GM18909 (cell line): ENCODE data around the gene RFX5.

Source experiments
- ATAC-seq: cut with Tn5 transposase; IDR thresholded peaks from one replicate; pipeline ENCODE4 v1.9.1; 2021; ENCODE audit warnings: mild to moderate bottlenecking; ENCODE audit not compliant: unreplicated experiment, poor library complexity

Gene RFX5

DNA sequence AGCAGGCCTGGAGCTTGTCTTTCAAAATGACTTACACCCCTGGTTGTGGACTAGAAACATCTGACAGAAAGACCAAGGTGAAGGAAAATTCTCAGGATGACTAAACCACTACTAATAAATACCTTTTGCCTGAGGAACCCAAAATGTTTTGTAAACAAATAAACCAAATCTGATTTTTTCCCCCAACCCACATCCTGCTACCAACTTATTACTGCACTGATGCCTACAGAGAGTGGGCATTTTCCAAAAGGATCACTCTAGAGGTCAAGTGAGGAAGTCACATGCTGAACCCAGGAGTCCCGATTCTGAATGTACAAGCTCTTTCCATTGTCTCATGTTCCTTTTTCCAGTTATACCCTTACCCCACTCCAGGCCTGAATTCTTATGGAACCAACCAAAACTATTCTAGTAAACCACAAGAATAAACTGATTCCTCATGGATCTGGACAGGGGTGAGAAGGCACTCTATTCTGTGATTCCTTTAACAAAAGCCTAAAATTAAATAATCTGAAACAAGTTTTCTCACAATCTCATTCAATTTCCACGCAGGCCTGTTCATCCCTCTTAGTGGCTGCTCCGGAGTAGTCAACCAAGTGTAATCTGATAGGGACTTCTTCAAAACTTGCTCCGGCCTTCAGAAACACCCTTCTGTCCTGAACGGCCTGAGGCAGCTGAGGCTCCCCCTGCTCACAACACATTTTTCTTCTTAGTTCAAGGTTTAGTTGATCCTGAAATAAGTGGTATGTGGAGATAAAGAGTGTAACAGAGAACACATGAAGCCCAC lies 21.2 kb downstream of the RFX5 start:
- no peak for ATAC-seq

DNA sequence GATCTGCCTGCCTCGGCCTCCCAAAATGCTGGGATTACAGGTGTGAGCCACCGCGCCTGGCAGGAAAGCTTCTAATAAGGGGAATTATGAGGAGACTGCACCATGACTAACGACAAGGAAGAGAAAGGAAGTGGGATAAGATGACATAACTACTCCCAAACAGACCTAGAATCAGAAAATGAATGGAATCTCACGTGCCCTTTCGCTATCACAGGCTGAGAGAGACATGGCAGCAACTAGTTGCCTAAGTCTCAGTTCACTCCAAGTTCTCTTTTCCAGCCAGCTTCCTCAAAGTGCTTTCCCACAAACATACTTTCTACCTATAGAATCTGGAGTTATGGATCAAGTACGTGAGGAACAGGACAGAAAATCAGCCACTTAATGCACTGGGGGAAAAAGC lies 21.8 kb downstream of the RFX5 start:
- no peak for ATAC-seq

DNA sequence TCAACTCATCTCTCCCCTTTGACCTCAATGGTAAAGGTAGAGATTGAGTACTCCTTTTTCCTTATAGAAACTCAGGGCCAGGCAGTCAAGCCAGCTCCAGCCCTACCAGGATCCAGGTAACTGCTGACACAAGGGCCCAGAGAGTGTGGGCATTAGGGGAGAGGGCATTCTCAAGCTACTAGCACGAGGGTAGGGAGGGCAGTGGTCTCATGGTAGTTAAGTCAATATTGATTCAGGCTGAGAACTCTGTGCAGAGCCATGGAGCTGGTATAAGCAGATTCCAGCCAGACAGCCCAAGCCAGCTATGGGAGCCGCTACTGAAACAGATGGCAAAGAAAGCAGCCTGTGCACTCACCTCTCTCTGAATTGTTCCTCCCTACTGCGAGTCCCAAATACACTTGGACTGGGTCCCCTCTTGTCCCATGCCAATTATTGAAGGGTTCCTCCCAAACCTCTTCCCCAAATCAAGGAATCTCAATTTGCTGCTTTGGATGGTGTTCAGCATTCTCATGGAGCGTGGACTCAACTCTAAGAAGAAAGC lies 22.6 kb downstream of the RFX5 start:
- ATAC-seq = no peak

DNA sequence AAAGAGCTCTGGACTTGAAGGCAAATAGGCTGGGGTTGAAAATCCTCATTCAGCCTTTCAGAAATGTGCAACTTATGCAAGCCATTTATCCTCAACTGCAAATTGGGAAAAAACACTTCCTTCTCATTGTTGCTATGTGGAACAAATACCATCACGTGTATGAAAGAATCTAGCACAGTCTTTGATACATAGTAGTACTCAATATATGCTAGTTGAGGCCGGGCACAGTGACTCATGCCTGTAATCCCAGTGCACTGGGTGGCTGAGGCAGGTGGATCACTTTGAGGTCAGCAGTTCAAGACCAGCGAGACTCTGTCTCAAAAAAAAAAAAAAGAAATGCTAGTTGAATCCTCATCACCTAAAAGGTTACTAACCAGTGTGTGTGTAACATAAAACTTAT lies 28.1 kb downstream of the RFX5 start:
- ATAC-seq = no peak

DNA sequence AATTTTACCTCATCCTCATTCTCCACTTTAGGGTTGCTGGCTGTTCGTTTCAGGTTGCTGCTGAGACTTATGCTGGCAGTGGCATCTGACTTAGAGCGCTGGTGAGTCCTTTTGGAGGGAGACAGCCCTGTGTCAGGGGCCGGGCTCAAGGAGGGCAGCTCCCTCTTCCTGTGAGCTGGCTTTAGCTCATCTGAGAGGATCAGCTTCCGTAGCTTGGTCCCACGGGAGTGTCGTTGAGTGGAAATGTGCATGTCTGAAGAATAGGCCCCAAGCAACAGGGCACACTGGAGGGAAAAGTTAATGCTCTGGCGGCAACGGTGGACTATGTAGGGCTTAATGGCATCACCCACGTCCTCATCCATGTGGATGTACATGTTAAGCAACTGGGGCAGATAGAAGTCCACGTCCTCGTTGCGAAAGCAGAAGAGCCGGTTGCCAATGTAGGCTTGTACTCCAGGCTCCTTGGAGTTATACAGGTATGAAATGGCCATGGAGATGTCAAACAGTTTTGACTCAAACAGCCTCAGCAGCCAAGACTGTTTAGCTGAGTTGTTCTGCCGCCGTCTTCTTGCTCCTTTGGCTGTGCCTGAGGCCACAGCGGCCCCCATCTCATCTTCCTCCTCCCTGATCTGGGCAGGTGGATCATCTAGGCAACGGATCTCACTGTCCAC lies 31.4 kb downstream of the RFX5 start:
- no peak for ATAC-seq

DNA sequence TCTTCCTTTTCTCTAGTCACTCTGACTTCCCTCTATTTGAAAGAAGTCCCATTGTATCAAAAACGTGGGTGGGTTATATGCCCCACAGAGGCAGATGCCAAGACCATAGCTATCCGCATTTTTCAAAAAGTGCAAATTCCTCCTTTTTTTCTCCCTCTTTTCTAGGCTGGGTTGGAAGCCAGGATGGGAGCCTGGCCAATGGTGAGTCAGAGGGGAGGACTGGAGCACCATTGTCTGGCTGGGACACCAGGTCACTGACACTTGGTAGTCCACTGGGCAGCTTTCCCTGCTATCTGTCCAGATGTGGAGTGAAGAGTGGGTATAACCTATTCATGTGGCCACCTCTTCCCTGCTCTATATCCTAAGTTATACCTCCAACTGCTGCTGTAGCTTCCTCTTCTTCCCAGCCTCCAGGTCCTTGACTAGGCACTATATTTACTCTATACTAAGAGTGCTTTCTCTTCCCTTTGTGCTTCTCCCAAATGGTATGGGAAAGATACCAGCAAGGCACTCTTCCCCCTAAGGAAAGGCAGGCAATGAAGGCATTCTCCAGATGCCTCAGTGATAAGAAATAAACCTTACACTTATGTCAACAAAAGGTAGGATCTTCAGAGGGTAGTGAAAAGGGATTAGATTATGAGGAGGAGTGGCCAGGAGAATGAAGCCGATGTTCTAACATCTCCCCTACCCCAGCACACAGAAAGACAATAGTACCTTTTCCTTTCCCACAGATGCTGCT lies 32.7 kb downstream of the RFX5 start:
- ATAC-seq = no peak

DNA sequence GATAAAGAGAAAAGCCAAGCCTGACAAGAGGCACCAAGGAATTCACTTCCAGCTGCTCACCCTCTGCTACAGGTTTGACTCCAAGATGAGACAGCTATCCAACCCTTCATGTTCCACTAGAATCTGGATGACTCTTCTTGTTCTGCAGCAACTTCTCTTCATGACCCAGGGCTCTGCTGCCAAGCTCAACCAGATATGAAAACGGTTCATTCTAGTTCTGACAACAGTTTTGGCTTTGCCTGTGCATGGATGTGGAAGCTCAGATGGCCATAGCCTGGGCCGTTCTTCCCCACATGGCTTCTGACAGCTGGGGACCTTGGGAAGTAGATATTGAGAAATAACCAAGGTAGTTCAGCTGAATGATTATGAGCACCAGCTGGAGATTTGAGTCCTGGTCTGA lies 33.6 kb downstream of the RFX5 start:
- no peak for ATAC-seq

DNA sequence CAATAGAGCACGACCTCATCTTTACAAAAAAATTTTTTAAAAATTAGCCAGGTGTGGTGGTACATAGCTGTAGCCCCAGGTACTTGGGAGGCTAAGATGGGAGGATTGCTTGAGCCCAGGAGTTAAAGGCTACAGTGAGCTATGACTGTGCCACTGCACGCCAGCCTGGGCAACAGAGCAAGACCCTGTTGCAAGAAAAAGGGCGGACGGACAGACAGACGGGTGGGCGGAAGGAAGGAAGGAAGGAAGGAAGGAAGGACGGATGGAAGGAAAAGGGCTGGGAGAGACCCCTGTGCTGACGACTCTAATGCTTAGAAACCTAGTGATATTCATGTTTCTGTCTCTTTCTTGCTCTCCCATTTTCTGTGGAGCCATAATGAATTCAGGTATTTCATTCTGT lies 34.2 kb downstream of the RFX5 start:
- ATAC-seq = no peak

DNA sequence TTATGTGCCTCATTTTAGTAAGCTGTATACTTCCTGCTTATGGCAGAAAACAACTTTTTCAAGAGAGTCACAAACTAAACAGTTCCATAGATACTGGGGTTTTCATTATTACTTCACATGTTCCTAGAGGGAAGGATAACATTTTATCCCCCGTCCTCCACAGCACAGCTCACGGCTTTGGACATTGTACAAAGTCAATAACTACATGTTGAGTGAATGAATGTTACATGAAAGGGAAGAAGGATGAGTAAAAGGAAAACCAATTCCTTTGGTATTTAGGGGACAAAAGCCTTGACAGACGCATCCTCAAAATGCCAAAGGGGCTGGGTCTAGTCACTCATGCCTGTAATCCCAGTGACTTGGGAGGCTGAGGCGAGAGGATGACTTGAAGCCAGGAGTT lies 34.6 kb downstream of the RFX5 start:
- ATAC-seq = no peak

DNA sequence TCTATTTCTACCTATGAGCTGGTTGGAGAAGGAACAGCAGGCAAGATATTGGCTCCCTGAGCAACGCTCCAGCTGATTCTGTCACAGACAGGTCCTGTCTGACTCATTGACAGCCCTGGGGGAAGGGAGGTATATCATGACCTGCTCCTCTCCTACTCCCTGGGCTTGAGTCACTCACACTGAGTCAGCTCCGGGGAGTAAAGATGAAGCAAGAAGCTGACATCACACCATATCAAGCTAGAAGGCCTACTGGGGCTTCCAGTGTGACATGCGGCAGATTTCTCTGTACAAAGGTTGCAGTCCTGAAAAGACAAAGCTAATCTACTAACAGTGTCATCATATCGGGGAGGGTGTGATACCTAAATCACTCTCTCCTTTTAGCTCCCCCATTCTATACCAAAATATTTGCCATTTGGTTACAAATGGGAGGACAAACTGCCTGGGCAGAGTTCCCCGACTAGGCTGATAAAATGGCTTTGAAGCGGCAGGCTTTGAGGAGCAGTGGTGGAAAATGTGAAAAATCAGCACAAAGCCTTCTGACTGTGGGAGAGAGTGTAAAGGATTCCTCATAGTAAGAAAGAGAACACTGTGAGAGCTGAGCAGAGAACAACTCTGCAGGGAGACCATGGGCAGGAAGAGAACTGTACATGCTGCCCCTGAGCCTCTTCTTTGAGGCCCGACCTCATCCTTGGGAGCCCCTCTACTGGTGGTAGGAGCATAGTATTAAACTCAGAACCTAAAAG lies 35.3 kb downstream of the RFX5 start:
- ATAC-seq = no peak

DNA sequence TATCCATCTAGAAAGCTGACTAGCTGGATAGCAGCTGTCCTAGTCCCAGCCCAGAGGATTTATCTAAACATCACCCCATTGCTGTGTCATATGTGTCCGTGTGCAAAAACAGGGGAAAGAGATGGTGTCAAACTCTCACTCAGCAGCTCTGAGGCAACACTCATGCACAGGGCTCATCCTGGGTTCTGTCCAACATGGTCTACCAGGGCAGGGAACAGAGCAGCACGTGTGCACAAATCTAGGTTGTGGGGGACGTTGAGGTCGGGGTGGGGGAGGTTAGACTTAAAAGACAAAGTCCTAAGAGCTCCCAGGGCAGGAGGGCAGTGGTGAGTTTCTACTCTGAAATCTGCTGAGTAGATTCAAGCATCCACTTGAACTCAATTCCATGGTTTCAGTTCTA lies 36.0 kb downstream of the RFX5 start:
- ATAC-seq = no peak

DNA sequence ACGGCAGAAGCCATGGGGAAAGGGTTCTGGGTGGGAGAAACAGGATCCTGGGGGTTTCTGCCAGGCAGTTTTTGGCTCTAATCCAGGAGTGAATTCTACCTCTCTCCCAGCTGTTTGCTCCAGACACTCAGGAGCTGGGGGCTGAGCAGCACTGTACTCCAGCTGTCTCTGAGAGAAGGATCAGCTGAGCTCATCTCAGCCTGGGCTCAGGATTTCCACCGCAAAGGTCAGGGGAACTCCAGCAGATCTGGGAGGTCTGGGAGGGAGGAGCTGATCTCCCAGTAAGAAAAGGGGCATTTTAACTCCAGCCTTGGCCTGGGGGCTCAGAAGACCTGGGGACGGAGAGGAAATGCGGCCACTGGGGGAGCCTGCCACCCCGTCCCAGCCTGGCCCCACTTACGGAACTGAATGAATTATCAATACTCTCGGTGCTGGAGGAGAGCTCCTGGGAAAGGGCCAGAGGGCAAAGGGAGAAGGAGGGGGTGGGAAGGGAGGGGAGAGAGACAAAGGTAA lies 37.2 kb downstream of the RFX5 start:
- ATAC-seq = no peak

DNA sequence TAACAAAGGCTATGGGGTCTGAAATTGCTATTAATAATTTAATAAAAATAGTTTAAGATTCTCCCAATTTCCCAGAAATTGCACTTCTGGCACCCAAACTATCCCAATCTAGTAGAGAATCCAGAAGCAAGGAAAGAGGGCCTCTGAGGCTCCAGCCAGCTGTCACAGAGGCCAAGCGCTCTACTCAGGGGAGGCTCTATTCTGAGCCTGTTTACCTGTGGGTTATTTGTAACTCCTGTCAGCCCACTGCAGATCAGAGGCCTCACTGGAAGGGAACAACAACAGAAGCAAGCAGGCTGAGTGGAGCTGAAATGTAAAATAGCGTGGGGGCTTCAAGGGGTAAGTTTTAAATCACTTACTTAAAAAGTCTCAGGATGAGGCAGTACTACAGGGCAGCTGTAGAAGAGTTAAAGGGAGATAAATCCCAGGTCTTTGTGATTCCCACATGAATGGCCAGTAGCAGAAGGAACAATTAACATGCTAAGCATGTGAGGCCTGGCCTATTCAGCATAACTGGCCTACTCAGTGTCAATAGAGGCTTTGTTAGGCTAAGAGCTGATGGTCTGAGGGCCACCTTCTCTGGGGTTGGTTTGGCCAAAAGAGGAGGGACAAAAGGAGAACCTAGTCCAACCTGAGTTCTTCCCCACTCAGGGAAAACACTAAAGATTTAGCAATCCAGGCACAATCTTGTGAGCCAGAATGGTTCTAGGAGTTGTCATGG lies 52.1 kb downstream of the RFX5 start:
- ATAC-seq = no peak

DNA sequence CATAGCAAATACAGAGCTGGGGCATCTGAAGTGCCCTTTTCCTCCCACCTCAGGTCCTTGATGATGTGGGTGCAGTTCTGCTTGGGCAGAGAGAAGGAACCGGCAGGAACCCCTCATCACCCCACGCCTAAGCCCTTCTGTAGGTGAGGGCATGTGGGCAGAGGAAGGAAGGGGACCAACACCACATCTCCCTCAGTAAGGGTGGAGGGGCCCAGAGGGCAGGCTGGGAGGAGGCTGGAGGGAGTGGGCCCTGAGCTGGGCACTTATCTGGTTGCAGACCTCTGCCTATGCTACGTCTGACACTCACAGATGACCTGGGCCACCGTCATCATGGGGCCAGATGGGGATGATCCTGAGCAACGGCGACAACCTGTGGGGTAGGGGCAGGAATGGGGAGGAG lies 54.0 kb downstream of the RFX5 start:
- ATAC-seq = no peak

DNA sequence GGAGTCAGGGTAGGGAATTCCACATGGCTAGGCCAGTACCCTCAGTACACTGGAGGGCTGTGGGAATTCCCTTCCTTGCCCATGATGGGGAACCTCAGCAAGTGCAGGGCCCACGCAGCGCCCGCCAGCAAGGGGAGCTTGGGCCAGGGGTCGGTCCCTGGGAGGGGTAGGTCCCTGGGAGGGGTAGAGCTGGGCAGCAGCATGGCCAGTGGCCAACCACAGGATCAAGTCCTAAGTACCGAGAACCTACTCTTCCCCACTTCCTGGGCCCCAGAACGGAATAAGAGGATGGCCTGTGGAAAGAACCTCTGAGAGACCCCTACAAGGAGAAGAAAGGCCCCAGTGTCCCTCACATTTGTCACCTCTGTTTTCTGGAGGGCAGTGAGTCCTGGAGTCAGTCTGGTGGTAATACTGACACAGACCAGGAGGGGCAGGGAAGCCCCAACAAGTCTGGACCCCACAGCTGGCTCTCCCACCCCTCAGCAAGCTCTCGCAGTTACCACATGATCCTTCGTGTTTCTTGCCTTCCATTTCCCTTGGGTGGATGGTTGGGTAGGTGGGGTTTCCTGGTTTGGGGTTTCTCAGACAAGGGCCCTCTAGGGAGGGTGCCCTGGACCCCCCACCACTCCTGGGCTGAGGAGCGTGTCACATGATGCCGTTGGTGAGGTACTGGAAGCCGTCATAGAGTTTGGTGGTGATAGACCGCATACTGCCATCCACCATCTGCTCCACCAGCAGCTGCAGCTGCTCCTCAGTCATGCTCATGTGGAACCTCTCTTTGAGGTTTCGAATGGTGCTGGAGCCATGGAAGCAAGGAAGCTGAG lies 54.6 kb downstream of the RFX5 start:
- ATAC-seq = no peak

DNA sequence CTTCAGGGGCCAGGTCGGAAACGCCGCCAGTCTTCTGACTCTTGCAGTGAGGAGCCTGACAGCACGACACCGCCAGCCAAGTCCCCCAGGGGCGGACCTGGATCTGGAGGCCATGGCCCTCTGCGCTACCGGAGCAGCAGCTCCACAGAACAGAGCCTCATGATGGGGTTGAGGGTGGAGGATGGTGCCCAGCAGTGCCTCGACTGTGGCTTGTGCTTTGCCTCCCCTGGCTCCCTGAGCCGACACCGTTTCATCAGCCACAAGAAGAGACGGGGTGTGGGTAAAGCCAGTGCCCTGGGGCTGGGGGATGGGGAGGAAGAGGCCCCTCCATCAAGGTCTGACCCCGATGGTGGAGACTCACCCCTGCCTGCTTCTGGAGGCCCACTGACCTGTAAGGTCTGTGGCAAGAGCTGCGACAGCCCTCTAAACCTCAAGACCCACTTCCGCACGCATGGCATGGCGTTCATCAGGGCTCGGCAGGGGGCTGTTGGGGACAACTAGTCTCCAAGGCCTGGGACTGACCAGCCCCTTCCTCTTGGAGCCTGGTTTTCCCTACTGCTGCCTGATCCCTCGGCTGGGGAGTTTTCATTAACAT lies 56.2 kb downstream of the RFX5 start:
- ATAC-seq = no peak
